NCI-H2107 treated with DMSO at 0.1 percent for 48 hours (cell line): Measurements from ENCODE around the gene TSPAN11.

Experiments used
- DNase-seq: peaks from one replicate; lab custom pipeline; 2025; ENCODE audit not compliant: unreplicated experiment; lab: John Stamatoyannopoulos, UW

The TSPAN11 gene

GRCh38 chr12:31037931-31038330 is 111.4 kb downstream of the TSPAN11 start:
- DNase-seq = no peak

- DNase-seq = no peak
Measured at GRCh38 chr12:31041033-31041564, 114.6 kb downstream of the TSPAN11 start.
